AG04450 (cell line): ENCODE data around the gene PAX2. TPM values are rescaled to one million over a fixed set of nuclear protein-coding genes. Genes with fewer than 3 reads are reported as not detected.

ENCODE experiments used
- CTCF ChIA-PET: fragments of 300-600, 350-600 bp; formaldehyde crosslinking; extraction: SDS; loops from one replicate; lab custom pipeline; 2022; ENCODE audit warnings: antibody characterized with exemption, inconsistent platforms; lab: Charles Lee
- POLR2A ChIA-PET: fragments of 350-600 bp; formaldehyde crosslinking; extraction: SDS; loops from one replicate; lab custom pipeline; 2021; ENCODE audit warnings: antibody characterized with exemption, inconsistent platforms; lab: Yijun Ruan, JAX
- DNase-seq: peaks from one replicate; pipeline ENCODE4 v3.0.0-alpha.2; 2011; ENCODE audit warnings: low read depth, low spot score
- H3K27ac ChIP-seq: one replicate; pipeline ENCODE4 v1.5.1; 2012; ENCODE audit warnings: low read depth, low read length, control low read depth
- H3K27me3 ChIP-seq: one replicate; pipeline ENCODE4 v1.6.0; 2012; ENCODE audit warnings: low read length; ENCODE audit not compliant: control insufficient read depth, insufficient read depth
- H3K4me3 ChIP-seq: 2 replicates; pipeline ENCODE4 v1.5.1; 2011; ENCODE audit warnings: mild to moderate bottlenecking, low read depth, low read length, control low read depth
- H3K9me3 ChIP-seq: 2 replicates; pipeline ENCODE4 v1.5.1; 2012; ENCODE audit warnings: low read length; ENCODE audit not compliant: control insufficient read depth, insufficient read depth
- CTCF ChIP-seq: IDR thresholded peaks from 2 replicates; pipeline ENCODE4 v1.5.1; 2011; ENCODE audit warnings: low read depth, low read length, control low read depth, inconsistent platforms
- polyA plus RNA-seq: library from polyadenylated mRNA; depleted of rRNA; stranded (reverse); fragments of >200 nt; gene quantifications from 2 replicates; pipeline ENCODE4 v1.2.3, GENCODE V29; 2011

Gene PAX2
- polyA plus RNA-seq, 1 experiment: not detected

GRCh38 chr10:100858747-100859483 is 113.5 kb downstream of the PAX2 start:
- peaks cover 42% of the 10 kb centered on the region for H3K27me3 ChIP-seq
- POLR2A ChIA-PET: no interaction called here

GRCh38 chr10:100859484-100859763 is 114.0 kb downstream of the PAX2 start:
- H3K27me3 ChIP-seq: peaks cover 45% of the 10 kb centered on the region
- ChIA-PET POLR2A (no interaction called here), CTCF (interaction anchor here (0.9 kb wide), 1 partner anchor 19 kb away, joined by 4 read pairs; no protein-coding TSS in a partner anchor)
- H3K4me3 ChIP-seq: no peak overlapping the region
- TF ChIP-seq CTCF: no peak
- DNase-seq: no peak
- no peak overlapping the region for H3K27ac ChIP-seq
- H3K9me3 ChIP-seq: no peaks in the 10 kb centered on the region

More at GRCh38 chr10:100858747-100859483, 113.5 kb downstream of the PAX2 start:
- DNase-seq: no peak
- no peak overlapping the region for H3K27ac ChIP-seq
- H3K4me3 ChIP-seq: no peak overlapping the region
- no peak for TF ChIP-seq CTCF
- CTCF ChIA-PET: interaction anchor here (0.9 kb wide), 1 partner anchor 20 kb away, joined by 4 read pairs; no protein-coding TSS in a partner anchor
- peaks cover 3% of the 10 kb centered on the region; the same call in 1 of the 2 replicates for H3K9me3 ChIP-seq

- no peak for TF ChIP-seq CTCF
- Histone ChIP-seq H3K4me3 (no peak overlapping the region), H3K9me3 (no peaks in the 10 kb centered on the region), H3K27me3 (peaks cover 55% of the 10 kb centered on the region), H3K27ac (no peak overlapping the region)
- CTCF ChIA-PET: no interaction called here
- DNase-seq: no peak
- POLR2A ChIA-PET: no interaction called here
Observed at GRCh38 chr10:100863433-100863832, 118.1 kb downstream of the PAX2 start.

GRCh38 chr10:100864036-100864885 is 118.9 kb downstream of the PAX2 start:
- Histone ChIP-seq H3K27ac (no peak overlapping the region), H3K4me3 (no peak overlapping the region), H3K9me3 (no peaks in the 10 kb centered on the region), H3K27me3 (peaks cover 51% of the 10 kb centered on the region)
- no peak for TF ChIP-seq CTCF
- DNase-seq: no peak
- ChIA-PET CTCF (no interaction called here), POLR2A (no interaction called here)

GRCh38 chr10:100864978-100865377 is 119.6 kb downstream of the PAX2 start:
- CTCF ChIA-PET: interaction anchor here (0.8 kb wide), 1 partner anchor 329 kb away, joined by 3 read pairs; the partner anchor contains the start of gene HIF1AN
- Histone ChIP-seq H3K27ac (no peak overlapping the region), H3K4me3 (no peak overlapping the region), H3K9me3 (no peaks in the 10 kb centered on the region), H3K27me3 (peaks cover 47% of the 10 kb centered on the region)
- DNase-seq: no peak
- no peak for TF ChIP-seq CTCF
- POLR2A ChIA-PET: no interaction called here
